AG04449 (cell line): ENCODE measurements around the gene SEPTIN10.

Source experiments
- CTCF ChIA-PET: fragments of 350-600 bp; formaldehyde crosslinking; extraction: SDS; loops from one replicate; lab custom pipeline; 2021; ENCODE audit warnings: antibody characterized with exemption; lab: Yijun Ruan, JAX
- POLR2A ChIA-PET: fragments of 400-600, 350-600 bp; formaldehyde crosslinking; extraction: SDS; loops from one replicate; lab custom pipeline; 2020; ENCODE audit warnings: antibody characterized with exemption, inconsistent platforms; lab: Yijun Ruan, JAX
- DNase-seq: peaks from one replicate; pipeline ENCODE4 v3.0.0-alpha.2; 2010; ENCODE audit warnings: low read depth, low spot score
- H3K4me3 ChIP-seq: 2 replicates; pipeline ENCODE4 v1.5.1; 2011; ENCODE audit warnings: low read depth, mild to moderate bottlenecking, control low read depth, low read length
- CTCF ChIP-seq: IDR thresholded peaks from one replicate; pipeline ENCODE4 v1.5.1; 2011; ENCODE audit warnings: mild to moderate bottlenecking, moderate library complexity, low read length, control low read depth, inconsistent platforms; ENCODE audit not compliant: insufficient read depth; ENCODE audit errors: missing control alignments

The SEPTIN10 gene

DNA sequence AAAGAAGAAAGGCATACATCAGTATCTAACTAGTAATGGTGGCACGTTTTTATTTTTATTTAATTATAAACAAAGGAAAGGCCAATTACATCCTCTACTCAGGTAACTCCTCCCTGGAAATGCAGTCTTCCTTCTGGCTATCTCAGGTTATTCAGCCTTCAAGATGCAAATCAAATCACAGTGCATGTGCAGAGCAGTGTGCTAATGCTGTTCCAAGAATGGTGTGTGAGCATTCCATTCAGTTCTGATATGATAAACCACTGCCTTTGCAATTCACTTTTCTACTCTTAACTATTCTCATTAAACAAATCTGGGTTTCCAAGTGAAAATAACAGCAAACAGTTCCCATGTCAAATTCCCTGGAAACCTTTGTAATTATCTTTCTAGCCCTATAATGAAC, 38.4 kb downstream of the SEPTIN10 start:
- POLR2A ChIA-PET: no interaction called here
- no peak for TF ChIP-seq CTCF
- CTCF ChIA-PET: no interaction called here
- H3K4me3 ChIP-seq: no peak overlapping the region
- no peak for DNase-seq

DNA sequence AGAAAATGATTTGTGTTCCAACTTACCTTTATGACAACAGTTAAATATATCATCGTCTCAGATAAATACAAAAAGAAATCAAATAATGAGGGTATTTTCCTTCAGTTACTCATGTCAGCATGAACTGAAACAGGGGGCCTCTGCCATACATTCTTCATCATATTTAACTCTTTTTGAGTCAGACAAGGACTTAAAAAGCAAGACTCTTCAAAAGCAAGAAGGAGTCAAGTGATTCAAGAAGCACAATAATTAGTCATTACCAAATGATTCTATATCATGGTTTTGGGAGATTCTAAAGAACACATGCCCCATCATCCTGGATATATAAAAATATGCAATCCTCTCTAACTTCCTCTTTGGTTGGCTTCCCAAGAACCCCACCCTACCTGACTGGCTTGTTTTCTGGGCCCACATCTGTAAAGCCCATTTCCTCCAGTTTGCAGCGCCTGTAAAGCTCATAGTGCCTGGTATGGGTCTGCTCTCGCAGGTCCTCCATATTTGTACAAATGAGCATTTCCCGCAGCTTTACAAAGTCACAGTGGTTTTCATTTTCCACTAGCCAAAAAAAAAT, 49.7 kb downstream of the SEPTIN10 start:
- no peak for DNase-seq
- POLR2A ChIA-PET: no interaction called here
- H3K4me3 ChIP-seq: no peak overlapping the region
- CTCF ChIA-PET: interaction anchor here (14.8 kb wide), 1 partner anchor 18 kb away, joined by 131 read pairs; no protein-coding TSS in a partner anchor
- TF ChIP-seq CTCF: no peak

- ChIA-PET CTCF (interaction anchor here (1.3 to 14.8 kb wide), 2 partner anchors 18 to 173 kb away, joined by 3 to 131 read pairs; no protein-coding TSS in a partner anchor), POLR2A (no interaction called here)
- no peak overlapping the region for H3K4me3 ChIP-seq
- no peak for TF ChIP-seq CTCF
- DNase-seq: no peak
Measured at GRCh38 chr2:109563288-109563687, 50.5 kb downstream of the SEPTIN10 start.

DNA sequence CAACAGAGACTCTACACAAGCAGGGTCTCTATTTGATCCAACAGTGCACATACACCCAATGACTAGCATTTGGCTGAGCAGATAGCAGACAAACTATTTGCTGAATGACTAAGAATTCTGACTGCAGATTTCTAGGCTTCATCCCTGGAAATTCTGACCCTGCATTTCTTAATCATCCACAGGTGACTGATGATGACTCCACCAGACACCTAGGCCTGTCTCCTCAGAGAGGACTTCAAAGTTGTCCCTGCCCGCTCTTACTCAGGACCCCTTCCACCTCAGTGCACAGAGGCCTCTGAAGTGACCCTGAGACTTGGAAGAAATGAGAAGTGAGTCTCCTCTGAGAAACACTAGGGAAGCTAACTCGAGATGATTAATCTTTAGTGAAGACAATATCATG, 51.3 kb downstream of the SEPTIN10 start:
- TF ChIP-seq CTCF: no peak
- H3K4me3 ChIP-seq: no peak overlapping the region
- POLR2A ChIA-PET: no interaction called here
- no peak for DNase-seq
- CTCF ChIA-PET: interaction anchor here (1.3 to 14.8 kb wide), 2 partner anchors 17 to 173 kb away, joined by 3 to 131 read pairs; no protein-coding TSS in a partner anchor

GRCh38 chr2:109560265-109560664, 53.5 kb downstream of the SEPTIN10 start:
- CTCF ChIA-PET: interaction anchor here (0.9 to 14.8 kb wide), 4 partner anchors 8 to 175 kb away, joined by 4 to 131 read pairs (median 7); no protein-coding TSS in a partner anchor
- TF ChIP-seq CTCF: no peak
- DNase-seq: no peak
- POLR2A ChIA-PET: interaction anchor here (1.0 kb wide), 1 partner anchor 54 kb away, joined by 3 read pairs; the partner anchor contains the start of gene SOWAHC
- H3K4me3 ChIP-seq: no peak overlapping the region

GRCh38 chr2:109558076-109558882, 55.5 kb downstream of the SEPTIN10 start:
- no peak for TF ChIP-seq CTCF
- no peak for DNase-seq
- ChIA-PET POLR2A (no interaction called here), CTCF (interaction anchor here (1.7 to 14.8 kb wide), 3 partner anchors 13 to 178 kb away, joined by 6 to 131 read pairs (median 7); no protein-coding TSS in a partner anchor)
- H3K4me3 ChIP-seq: no peak overlapping the region
